GM19238 (cell line): Measurements from ENCODE around the gene IQCE.
"Not testable (repeated sequence)": the region's sequence is repeated elsewhere in the genome, so short reads cannot be mapped to it uniquely, and the experiment has no call there.

Experiments
- DNase-seq: peaks from one replicate; pipeline ENCODE4 v3.0.0; 2011; ENCODE audit warnings: low spot score; ENCODE audit not compliant: insufficient read length

Gene IQCE

GRCh38 chr7:2576742-2577491 is 18.1 kb downstream of the IQCE start:
- DNase-seq = no peak

GRCh38 chr7:2577914-2578680 is 19.3 kb downstream of the IQCE start:
- no peak for DNase-seq

- no peak for DNase-seq
Measured at GRCh38 chr7:2580636-2581035, 21.9 kb downstream of the IQCE start.

GRCh38 chr7:2582006-2582735 is 23.4 kb downstream of the IQCE start:
- DNase-seq = no peak

GRCh38 chr7:2583798-2584580 is 25.2 kb downstream of the IQCE start:
- DNase-seq = no peak

GRCh38 chr7:2585446-2585845 is 26.7 kb downstream of the IQCE start:
- no peak for DNase-seq

- no peak for DNase-seq
Measured at GRCh38 chr7:2586326-2587020, 27.7 kb downstream of the IQCE start.

GRCh38 chr7:2587134-2587533 is 28.4 kb downstream of the IQCE start:
- DNase-seq = no peak

- no peak for DNase-seq
Measured at GRCh38 chr7:2587778-2588177, 29.0 kb downstream of the IQCE start.

- DNase-seq = no peak
Measured at GRCh38 chr7:2589341-2589740, 30.6 kb downstream of the IQCE start.

GRCh38 chr7:2589941-2590340 is 31.2 kb downstream of the IQCE start:
- DNase-seq = not testable (repeated sequence)

GRCh38 chr7:2592375-2592865 is 33.6 kb downstream of the IQCE start:
- DNase-seq = no peak

- DNase-seq = no peak
Measured at GRCh38 chr7:2593036-2593727, 34.4 kb downstream of the IQCE start.

- no peak for DNase-seq
Measured at GRCh38 chr7:2594599-2594998, 35.8 kb downstream of the IQCE start.

- no peak for DNase-seq
Measured at GRCh38 chr7:2595258-2595860, 36.6 kb downstream of the IQCE start.

GRCh38 chr7:2596464-2597272 is 37.9 kb downstream of the IQCE start:
- no peak for DNase-seq

- no peak for DNase-seq
Measured at GRCh38 chr7:2597273-2597640, 38.5 kb downstream of the IQCE start.

- DNase-seq = no peak
Measured at GRCh38 chr7:2598154-2598823, 39.5 kb downstream of the IQCE start.
